SK-N-SH (cell line): ENCODE data around the gene NFIA. TPM values are rescaled to one million over a fixed set of nuclear protein-coding genes. Genes with fewer than 3 reads are reported as not detected.

ENCODE experiments used
- CTCF ChIA-PET: fragments of 300-600, 350-600 bp; formaldehyde crosslinking; extraction: SDS; loops from one replicate; lab custom pipeline; 2021; lab: Yijun Ruan, JAX
- POLR2A ChIA-PET: fragments of 350-600 bp; sonication (Branson Sonifier 250); formaldehyde crosslinking; extraction: SDS; loops from one replicate; lab custom pipeline; 2020; ENCODE audit warnings: antibody characterized with exemption, inconsistent platforms; lab: Yijun Ruan, JAX
- DNase-seq: peaks from one replicate; pipeline ENCODE4 v3.0.0; 2012
- H2AFZ ChIP-seq: fragments of 200-600 bp; sonication (generic); 2 replicates; pipeline ENCODE4 v1.8.1; 2016; ENCODE audit warnings: antibody characterized with exemption, mild to moderate bottlenecking, low read depth
- H3F3A ChIP-seq: fragments of 200-600 bp; sonication (generic); replicated peaks from 2 replicates; pipeline ENCODE3; 2016; ENCODE audit warnings: antibody characterized with exemption, mild to moderate bottlenecking; ENCODE audit not compliant: insufficient read depth
- H3K27ac ChIP-seq, 2 experiments: fragments of 200-500 bp in 1 of 2; fragments of 200-600 bp in 1 of 2; sonication (Bioruptor generic) in 1 of 2; sonication (generic), shearing (Covaris generic) in 1 of 2; 2 replicates each; pipeline versions ENCODE4 v1.5.1 to v1.6.1; 2014 to 2016; ENCODE audit warnings: low read depth in 2 of 2, inconsistent platforms in 1 of 2, low read length in 1 of 2, mild to moderate bottlenecking in 1 of 2, mixed read lengths in 1 of 2
- H3K27me3 ChIP-seq: fragments of 200-600 bp; sonication (generic), shearing (Covaris generic); 2 replicates; pipeline ENCODE4 v1.6.1; 2016; ENCODE audit warnings: mixed run types; ENCODE audit not compliant: insufficient read depth
- H3K36me3 ChIP-seq, 2 experiments: fragments of 200-500 bp in 1 of 2; fragments of 200-600 bp in 1 of 2; sonication (Bioruptor generic) in 1 of 2; sonication (generic) in 1 of 2; replicated peaks in 1 of 2; 2 replicates each; pipeline versions ENCODE3 to v1.5.1; 2014 to 2016; ENCODE audit warnings: low read length in 1 of 2, mild to moderate bottlenecking in 1 of 2; ENCODE audit not compliant: insufficient read depth in 2 of 2, control insufficient read depth in 1 of 2
- H3K4me1 ChIP-seq, 2 experiments: fragments of 200-500 bp in 1 of 2; fragments of 200-600 bp in 1 of 2; sonication (Bioruptor generic) in 1 of 2; sonication (generic), shearing (Covaris generic) in 1 of 2; 2 replicates each; pipeline versions ENCODE4 v1.5.1 to v1.6.1; 2014 to 2016; ENCODE audit warnings: low read depth in 1 of 2, low read length in 1 of 2, mixed run types in 1 of 2; ENCODE audit not compliant: insufficient read depth in 2 of 2, control insufficient read depth in 1 of 2
- H3K4me2 ChIP-seq: fragments of 200-600 bp; sonication (generic), shearing (Covaris generic); 2 replicates; pipeline ENCODE4 v1.6.1; 2017; ENCODE audit warnings: mixed run types
- H3K4me3 ChIP-seq, 2 experiments: fragments of 200-500 bp in 1 of 2; fragments of 200-600 bp in 1 of 2; sonication (Bioruptor generic) in 1 of 2; sonication (generic), shearing (Covaris generic) in 1 of 2; 2 replicates each; pipeline versions ENCODE4 v1.5.1 to v1.8.1; 2014 to 2016; ENCODE audit warnings: low read depth in 2 of 2, inconsistent platforms in 1 of 2, low read length in 1 of 2, mild to moderate bottlenecking in 1 of 2, mixed read lengths in 1 of 2, moderate library complexity in 1 of 2
- H3K79me2 ChIP-seq: fragments of 200-600 bp; sonication (generic); 2 replicates; pipeline ENCODE4 v1.8.1; 2017; ENCODE audit warnings: mild to moderate bottlenecking; ENCODE audit not compliant: insufficient read depth
- H3K9ac ChIP-seq: fragments of 200-600 bp; sonication (generic); 2 replicates; pipeline ENCODE4 v1.6.1; 2017; ENCODE audit warnings: mixed run types
- H3K9me2 ChIP-seq: fragments of 200-600 bp; sonication (generic); 2 replicates; pipeline ENCODE4 v1.6.1; 2017; ENCODE audit warnings: mixed run types
- H3K9me3 ChIP-seq: fragments of 200-600 bp; sonication (generic); 2 replicates; pipeline ENCODE4 v1.6.1; 2017; ENCODE audit warnings: mixed run types, mild to moderate bottlenecking, moderate library complexity
- H4K20me1 ChIP-seq: fragments of 200-600 bp; sonication (generic); 2 replicates; pipeline ENCODE4 v1.6.1; 2017; ENCODE audit warnings: mild to moderate bottlenecking, mixed run types; ENCODE audit not compliant: insufficient read depth
- EP300 ChIP-seq, 2 experiments: IDR thresholded peaks; 2 replicates each; pipeline versions ENCODE4 v1.4.0 to v1.6.1; 2012; ENCODE audit warnings: borderline replicate concordance in 1 of 2, low read depth in 1 of 2, low read length in 1 of 2
- FOXJ3 ChIP-seq: sonication (generic); formaldehyde crosslinking; IDR thresholded peaks from 2 replicates; pipeline ENCODE4 v1.5.1; 2020; ENCODE audit warnings: mild to moderate bottlenecking, missing genetic modification reagents
- FOXM1 ChIP-seq: IDR thresholded peaks from 2 replicates; pipeline ENCODE4 v1.4.0; 2012; ENCODE audit warnings: low read depth, mild to moderate bottlenecking
- GABPA ChIP-seq: IDR thresholded peaks from 2 replicates; pipeline ENCODE4 v1.4.0; 2012; ENCODE audit warnings: low read depth, mild to moderate bottlenecking
- JUND ChIP-seq: IDR thresholded peaks from 2 replicates; pipeline ENCODE4 v1.4.0; 2012
- RCOR1 ChIP-seq: fragments of 150-350 bp; IDR thresholded peaks from 2 replicates; pipeline ENCODE4 v1.6.1; 2017; ENCODE audit warnings: antibody characterized with exemption, low read length
- RXRA ChIP-seq: IDR thresholded peaks from 2 replicates; pipeline ENCODE4 v1.4.0; 2012; ENCODE audit warnings: low read depth, mild to moderate bottlenecking, borderline replicate concordance
- WGBS: methylation state at CpG from one replicate; pipeline ENCODE4 v1.1.6; 2017; ENCODE audit warnings: low lambda C conversion rate; 5-methylcytosine and 5-hydroxymethylcytosine counted together
- polyA plus RNA-seq, 3 experiments: library from polyadenylated mRNA; depleted of rRNA; stranded (reverse); fragments of >200 nt; gene quantifications; 2 replicates each; pipeline ENCODE4 v1.2.3, GENCODE V29; 2012
- TF ChIP-seq, protein P1 (sequence below): IDR thresholded peaks from 2 replicates; pipeline ENCODE4; 2012
- TF ChIP-seq, protein P2 (sequence below): IDR thresholded peaks from 2 replicates; pipeline ENCODE4 v1.6.1; 2012; ENCODE audit warnings: mild to moderate bottlenecking, low read depth, low read length, moderate library complexity
- TF ChIP-seq, protein P3 (sequence below): IDR thresholded peaks from 2 replicates; pipeline ENCODE4 v1.4.0; 2012; ENCODE audit warnings: low read depth, borderline replicate concordance
- TF ChIP-seq, protein P4 (sequence below): IDR thresholded peaks from 2 replicates; pipeline ENCODE4 v1.4.0; 2012; ENCODE audit warnings: low read depth, borderline replicate concordance

The NFIA gene
- polyA plus RNA-seq, 1 of the 3 experiments (the other 2 are of a cell fraction): 3.3 TPM

DNA sequence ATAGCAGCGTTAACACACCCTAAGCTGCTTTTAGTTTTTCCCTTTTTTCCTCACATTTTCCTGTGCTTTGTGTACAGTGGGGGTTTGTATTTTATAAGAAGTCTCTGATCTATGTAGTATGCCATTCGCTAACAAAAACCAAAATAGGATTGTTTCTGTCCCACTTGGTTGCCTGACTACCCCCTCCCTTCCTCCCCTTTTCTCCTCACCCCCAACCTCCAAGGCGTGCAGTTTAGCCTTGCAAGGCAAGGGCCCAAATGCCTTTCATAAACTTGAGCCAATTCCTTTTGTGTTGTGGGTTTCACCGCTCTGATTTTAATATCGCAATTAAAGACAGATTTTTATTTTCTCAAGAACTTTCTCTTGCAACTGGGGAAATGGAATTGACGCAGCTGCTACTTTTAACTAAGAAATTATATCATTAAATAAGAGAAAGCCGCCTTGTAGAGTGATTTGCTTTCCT lies 365.6 kb downstream of the NFIA start:
- peaks cover 3% of the 10 kb centered on the region for H3F3A ChIP-seq
- no peak overlapping the region for H3K9ac ChIP-seq
- DNase-seq: no peak
- H3K36me3 ChIP-seq: no peaks in the 10 kb centered on the region
- peaks cover 15 to 38% of the 10 kb centered on the region in 2 experiments; a peak in 3 of 4 replicates for H3K4me1 ChIP-seq
- CTCF ChIA-PET: interaction anchor here (0.6 to 0.7 kb wide), 3 partner anchors 15 to 398 kb away, joined by 3 read pairs; no protein-coding TSS in a partner anchor
- WGBS: 96% methylated on average over 7 of the region's 7 CpGs
- H3K27me3 ChIP-seq: no peaks in the 10 kb centered on the region
- no peaks in the 10 kb centered on the region for H3K79me2 ChIP-seq
- H3K27ac ChIP-seq: no peak overlapping the region
- H3K9me3 ChIP-seq: no peaks in the 10 kb centered on the region
- TF ChIP-seq, protein P1, sequence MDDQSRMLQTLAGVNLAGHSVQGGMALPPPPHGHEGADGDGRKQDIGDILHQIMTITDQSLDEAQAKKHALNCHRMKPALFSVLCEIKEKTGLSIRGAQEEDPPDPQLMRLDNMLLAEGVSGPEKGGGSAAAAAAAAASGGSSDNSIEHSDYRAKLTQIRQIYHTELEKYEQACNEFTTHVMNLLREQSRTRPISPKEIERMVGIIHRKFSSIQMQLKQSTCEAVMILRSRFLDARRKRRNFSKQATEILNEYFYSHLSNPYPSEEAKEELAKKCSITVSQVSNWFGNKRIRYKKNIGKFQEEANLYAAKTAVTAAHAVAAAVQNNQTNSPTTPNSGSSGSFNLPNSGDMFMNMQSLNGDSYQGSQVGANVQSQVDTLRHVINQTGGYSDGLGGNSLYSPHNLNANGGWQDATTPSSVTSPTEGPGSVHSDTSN: no peak
- no peak for TF ChIP-seq FOXM1
- no peak for TF ChIP-seq FOXJ3 (CRISPR knock-in tag)
- no peak for TF ChIP-seq RXRA
- no peak for TF ChIP-seq RCOR1
- TF ChIP-seq, protein P2, sequence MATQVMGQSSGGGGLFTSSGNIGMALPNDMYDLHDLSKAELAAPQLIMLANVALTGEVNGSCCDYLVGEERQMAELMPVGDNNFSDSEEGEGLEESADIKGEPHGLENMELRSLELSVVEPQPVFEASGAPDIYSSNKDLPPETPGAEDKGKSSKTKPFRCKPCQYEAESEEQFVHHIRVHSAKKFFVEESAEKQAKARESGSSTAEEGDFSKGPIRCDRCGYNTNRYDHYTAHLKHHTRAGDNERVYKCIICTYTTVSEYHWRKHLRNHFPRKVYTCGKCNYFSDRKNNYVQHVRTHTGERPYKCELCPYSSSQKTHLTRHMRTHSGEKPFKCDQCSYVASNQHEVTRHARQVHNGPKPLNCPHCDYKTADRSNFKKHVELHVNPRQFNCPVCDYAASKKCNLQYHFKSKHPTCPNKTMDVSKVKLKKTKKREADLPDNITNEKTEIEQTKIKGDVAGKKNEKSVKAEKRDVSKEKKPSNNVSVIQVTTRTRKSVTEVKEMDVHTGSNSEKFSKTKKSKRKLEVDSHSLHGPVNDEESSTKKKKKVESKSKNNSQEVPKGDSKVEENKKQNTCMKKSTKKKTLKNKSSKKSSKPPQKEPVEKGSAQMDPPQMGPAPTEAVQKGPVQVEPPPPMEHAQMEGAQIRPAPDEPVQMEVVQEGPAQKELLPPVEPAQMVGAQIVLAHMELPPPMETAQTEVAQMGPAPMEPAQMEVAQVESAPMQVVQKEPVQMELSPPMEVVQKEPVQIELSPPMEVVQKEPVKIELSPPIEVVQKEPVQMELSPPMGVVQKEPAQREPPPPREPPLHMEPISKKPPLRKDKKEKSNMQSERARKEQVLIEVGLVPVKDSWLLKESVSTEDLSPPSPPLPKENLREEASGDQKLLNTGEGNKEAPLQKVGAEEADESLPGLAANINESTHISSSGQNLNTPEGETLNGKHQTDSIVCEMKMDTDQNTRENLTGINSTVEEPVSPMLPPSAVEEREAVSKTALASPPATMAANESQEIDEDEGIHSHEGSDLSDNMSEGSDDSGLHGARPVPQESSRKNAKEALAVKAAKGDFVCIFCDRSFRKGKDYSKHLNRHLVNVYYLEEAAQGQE: no peak
- TF ChIP-seq JUND: no peak
- no peak for TF ChIP-seq EP300 (IDR thresholded peaks at IDR 0.05; ENCODE audit: borderline replicate concordance in 1 of 2, low read depth in 1 of 2, low read length in 1 of 2)
- TF ChIP-seq, protein P3, sequence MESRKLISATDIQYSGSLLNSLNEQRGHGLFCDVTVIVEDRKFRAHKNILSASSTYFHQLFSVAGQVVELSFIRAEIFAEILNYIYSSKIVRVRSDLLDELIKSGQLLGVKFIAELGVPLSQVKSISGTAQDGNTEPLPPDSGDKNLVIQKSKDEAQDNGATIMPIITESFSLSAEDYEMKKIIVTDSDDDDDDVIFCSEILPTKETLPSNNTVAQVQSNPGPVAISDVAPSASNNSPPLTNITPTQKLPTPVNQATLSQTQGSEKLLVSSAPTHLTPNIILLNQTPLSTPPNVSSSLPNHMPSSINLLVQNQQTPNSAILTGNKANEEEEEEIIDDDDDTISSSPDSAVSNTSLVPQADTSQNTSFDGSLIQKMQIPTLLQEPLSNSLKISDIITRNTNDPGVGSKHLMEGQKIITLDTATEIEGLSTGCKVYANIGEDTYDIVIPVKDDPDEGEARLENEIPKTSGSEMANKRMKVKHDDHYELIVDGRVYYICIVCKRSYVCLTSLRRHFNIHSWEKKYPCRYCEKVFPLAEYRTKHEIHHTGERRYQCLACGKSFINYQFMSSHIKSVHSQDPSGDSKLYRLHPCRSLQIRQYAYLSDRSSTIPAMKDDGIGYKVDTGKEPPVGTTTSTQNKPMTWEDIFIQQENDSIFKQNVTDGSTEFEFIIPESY: no peak
- TF ChIP-seq, protein P4, sequence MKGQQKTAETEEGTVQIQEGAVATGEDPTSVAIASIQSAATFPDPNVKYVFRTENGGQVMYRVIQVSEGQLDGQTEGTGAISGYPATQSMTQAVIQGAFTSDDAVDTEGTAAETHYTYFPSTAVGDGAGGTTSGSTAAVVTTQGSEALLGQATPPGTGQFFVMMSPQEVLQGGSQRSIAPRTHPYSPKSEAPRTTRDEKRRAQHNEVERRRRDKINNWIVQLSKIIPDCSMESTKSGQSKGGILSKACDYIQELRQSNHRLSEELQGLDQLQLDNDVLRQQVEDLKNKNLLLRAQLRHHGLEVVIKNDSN: no peak
- TF ChIP-seq GABPA: no peak
- no peak overlapping the region for H3K4me2 ChIP-seq
- no peaks in the 10 kb centered on the region for H4K20me1 ChIP-seq
- H2AFZ ChIP-seq: no peak overlapping the region
- H3K4me3 ChIP-seq: no peak overlapping the region
- POLR2A ChIA-PET: no interaction called here
- no peaks in the 10 kb centered on the region for H3K9me2 ChIP-seq
